Fibroblast of the aortic adventitia (primary cell): Measurements from ENCODE around the gene CHKB. TPM values are rescaled to one million over a fixed set of nuclear protein-coding genes. Genes with fewer than 3 reads are reported as not detected.

Source experiments
- DNase-seq: peaks from one replicate; pipeline ENCODE4 v3.0.0-alpha.2; 2010; ENCODE audit warnings: low read depth
- H3K4me3 ChIP-seq: 2 replicates; pipeline ENCODE4 v1.5.1; 2011; ENCODE audit warnings: low read depth, mild to moderate bottlenecking, control low read depth, low read length, moderate library complexity
- total RNA-seq: library from RNA; depleted of rRNA; stranded (reverse); fragments of >200 nt; gene quantifications from 2 replicates; pipeline ENCODE4 v1.2.3, GENCODE V29; 2012; ENCODE audit warnings: low replicate concordance
- TF ChIP-seq, protein P1 (sequence below): IDR thresholded peaks from 2 replicates; pipeline ENCODE4 v1.5.1; 2011; ENCODE audit warnings: mild to moderate bottlenecking, low read length, control low read depth, inconsistent platforms; ENCODE audit not compliant: insufficient read depth

CHKB gene
- total RNA-seq, 1 donor: 20.2 TPM

DNA sequence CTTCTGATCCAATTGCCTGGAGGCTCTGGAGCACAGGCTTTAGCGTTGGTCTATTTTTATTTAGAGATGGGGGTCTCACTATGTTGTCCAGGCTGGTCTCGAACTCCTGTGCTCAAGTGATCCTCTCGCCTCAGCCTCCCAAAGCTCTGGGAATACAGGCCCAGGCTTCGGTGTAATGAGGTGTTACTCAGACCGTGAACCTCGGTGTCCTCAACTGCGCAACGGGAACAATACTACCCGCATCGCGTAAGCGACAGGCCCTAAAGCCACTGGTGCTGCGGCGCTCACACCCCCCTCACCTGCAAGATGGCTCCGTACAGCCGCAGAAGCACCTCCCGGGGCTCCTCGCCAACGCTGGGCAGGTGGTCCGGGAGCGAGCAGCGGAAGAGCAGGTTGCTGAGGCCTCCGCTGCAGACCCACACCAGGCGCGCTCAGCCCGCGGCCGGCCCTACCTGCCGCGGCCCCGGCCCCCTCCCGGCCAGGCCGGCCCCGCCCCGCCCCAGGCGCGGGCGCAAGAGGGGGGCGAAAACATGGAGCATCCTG lies 628 bp downstream of the CHKB start:
- DNase-seq: peak; percentile 13
- peak overlapping the region; percentile 89 for H3K4me3 ChIP-seq
- TF ChIP-seq, protein P1, sequence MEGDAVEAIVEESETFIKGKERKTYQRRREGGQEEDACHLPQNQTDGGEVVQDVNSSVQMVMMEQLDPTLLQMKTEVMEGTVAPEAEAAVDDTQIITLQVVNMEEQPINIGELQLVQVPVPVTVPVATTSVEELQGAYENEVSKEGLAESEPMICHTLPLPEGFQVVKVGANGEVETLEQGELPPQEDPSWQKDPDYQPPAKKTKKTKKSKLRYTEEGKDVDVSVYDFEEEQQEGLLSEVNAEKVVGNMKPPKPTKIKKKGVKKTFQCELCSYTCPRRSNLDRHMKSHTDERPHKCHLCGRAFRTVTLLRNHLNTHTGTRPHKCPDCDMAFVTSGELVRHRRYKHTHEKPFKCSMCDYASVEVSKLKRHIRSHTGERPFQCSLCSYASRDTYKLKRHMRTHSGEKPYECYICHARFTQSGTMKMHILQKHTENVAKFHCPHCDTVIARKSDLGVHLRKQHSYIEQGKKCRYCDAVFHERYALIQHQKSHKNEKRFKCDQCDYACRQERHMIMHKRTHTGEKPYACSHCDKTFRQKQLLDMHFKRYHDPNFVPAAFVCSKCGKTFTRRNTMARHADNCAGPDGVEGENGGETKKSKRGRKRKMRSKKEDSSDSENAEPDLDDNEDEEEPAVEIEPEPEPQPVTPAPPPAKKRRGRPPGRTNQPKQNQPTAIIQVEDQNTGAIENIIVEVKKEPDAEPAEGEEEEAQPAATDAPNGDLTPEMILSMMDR: no peak

DNA sequence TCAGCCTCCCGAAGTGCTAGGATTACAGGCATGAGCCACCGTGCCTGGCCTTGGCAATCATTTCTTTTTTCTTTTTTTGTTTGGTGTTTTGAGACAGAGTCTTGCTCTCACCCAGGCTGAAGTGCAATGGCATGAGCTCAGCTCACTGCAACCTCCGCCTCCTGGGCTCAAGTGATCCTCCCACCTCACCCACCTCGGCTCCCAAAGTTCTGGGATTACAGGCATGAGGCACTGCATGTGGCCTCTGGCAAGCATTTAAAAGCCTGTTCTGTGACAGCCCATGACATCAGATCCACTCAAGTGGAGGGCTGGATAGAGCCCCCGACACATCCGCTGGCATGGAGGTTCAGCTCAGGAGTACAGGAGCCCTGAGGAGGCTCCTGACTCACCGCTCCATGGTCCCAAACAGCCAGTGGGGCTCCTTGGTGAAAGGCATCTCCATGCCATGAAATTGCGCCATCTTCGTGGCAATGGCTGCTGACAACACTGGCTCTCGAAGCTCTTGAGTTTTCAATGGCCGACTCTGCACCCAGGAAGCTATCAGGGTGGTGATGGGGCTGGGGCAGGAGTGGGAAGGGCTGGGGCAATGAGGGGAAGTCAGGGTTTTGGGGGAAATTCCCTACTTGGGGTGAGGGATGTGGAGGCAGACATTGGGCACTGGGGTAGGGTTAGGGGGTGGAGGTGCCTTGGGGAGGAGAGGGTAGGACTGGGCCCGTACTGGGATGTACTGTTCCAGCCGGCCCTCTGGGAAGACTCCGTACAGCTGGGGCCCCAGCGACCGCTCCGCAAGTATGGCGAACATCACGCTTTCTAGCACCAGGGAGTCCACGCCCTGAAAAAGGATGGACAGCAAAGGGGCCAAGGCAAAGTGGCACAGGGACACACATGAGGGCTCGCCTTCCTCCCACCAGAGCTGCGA lies 1.4 kb downstream of the CHKB start:
- TF ChIP-seq, protein P1: no peak
- DNase-seq: no peak
- H3K4me3 ChIP-seq: peak overlapping the region; percentile 89

DNA sequence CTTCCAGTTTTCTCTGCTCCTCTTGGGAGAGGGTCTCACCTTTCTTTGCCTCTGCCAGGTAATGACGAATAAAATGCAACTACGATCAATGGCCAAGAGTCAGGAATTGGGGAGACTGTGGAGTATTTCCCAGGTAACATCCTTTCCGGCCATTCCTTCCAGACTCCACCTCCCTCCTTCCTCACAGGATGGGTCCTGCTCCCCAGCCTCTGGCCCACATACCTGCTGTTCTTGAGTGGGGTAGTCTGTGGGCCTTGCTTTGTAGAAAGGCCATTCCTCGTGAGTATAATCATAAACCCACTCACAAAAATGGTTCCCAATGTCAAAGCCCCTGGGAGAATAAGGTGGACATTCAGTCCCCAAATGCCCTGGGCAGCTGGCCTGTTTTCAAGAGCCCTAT lies 2.9 kb downstream of the CHKB start:
- no peak overlapping the region for H3K4me3 ChIP-seq
- DNase-seq: no peak
- TF ChIP-seq, protein P1: no peak

DNA sequence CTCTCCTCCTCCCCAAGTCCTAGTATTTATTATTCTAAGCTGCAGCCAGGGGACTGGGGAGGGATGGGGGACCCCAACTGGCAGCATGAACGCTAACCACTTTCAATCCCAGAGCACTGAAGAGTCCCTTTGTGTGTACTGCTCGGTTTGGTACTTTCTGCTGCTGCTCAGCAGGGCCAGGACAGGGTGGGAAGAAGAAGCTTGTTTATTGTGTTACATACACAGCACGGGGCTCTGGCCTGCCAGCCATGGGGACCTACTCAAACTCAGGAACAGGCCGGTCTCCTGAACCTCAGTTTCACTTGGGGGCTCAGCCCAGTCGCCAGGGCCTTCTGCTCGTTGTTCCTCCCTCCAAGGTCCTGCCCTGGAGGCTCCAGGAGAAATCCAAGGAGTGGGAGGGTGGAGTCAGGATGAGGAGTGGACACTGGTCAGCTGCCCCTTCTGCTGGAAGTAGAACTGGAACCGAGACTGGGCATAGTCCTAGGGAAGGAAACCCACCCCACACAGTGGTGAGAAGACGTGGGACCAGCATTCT lies 3.8 kb downstream of the CHKB start:
- TF ChIP-seq, protein P1: no peak
- H3K4me3 ChIP-seq: no peak overlapping the region
- DNase-seq: no peak

DNA sequence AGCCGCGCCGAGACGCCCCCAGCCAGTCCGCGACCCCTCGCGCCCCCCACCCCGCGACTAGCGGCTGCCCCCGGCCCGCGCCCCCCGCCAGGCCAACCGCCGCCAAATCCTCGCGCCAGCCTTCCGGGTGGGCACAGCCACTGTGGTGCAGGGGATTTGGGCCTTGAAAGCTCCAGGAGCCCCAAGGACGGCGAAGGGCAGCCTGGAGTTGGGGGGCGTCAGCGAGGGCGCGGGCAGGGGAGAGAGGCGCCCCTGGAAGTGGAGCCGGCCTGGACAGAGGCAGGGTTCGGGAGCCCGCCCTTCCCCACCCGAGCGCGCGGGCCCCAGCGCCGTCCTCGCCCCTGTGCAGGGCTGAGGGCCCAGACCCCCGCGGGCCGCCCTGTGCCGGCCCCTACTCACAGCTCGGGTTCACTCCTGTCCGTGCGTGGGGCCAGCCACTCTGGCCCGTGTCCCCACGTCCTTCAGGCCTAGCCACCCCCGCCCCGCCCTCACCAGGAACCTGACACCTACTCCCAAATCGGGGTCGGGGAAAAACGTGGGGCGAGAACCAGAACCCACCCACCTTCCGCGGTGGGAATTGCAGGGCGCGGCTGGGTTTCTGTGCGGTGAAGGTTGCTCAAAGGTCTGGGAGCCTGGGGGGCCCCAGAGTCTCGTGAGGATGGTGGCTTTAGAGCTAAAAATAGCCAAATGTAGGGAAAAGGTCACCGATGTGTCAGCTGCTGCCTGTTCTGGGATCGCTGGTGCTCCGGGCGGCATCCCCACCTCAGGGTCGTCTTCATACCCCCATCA lies 4.5 kb downstream of the CHKB start, which contains the start of gene CPT1B:
TSS of gene CPT1B (minus strand) at position 441 of the 789 bp plus-strand sequence. CDS start 512 bp downstream, outside the sequence.
- peak; percentile 22 for DNase-seq
- H3K4me3 ChIP-seq: no peak within 1 kb of the TSS
- TF ChIP-seq, protein P1: no peak

DNA sequence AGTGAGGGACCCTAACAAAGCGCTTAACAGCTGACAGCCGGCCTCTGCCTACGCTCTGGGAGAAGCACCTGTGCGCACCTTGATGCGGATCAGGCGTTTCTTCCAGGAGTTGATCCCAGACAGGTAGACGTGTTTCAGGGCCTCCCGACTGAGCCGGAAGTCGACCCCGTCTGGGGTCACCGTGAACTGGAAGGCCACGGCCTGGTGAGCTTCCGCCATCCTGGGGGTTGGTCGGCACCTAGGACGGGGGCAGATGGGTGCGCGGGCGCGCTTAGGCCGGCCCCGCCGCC lies 5.0 kb downstream of the CHKB start:
- TF ChIP-seq, protein P1: no peak
- no peak overlapping the region for H3K4me3 ChIP-seq
- DNase-seq: no peak
